Fibroblast of peridontal ligament (primary cell): Measurements from ENCODE around the gene LMX1B.
"Not testable (repeated sequence)": the region's sequence is repeated elsewhere in the genome, so short reads cannot be mapped to it uniquely, and the experiment has no call there.

Source experiments
- DNase-seq: peaks from one replicate; pipeline ENCODE4 v3.0.0-alpha.2; 2010; ENCODE audit errors: extremely low read depth

Gene LMX1B

GRCh38 chr9:126633881-126634558, 20.3 kb downstream of the LMX1B start:
- no peak for DNase-seq

GRCh38 chr9:126635061-126635460, 21.3 kb downstream of the LMX1B start:
- no peak for DNase-seq

GRCh38 chr9:126635661-126636439, 22.1 kb downstream of the LMX1B start:
- DNase-seq: no peak

GRCh38 chr9:126636983-126637798, 23.5 kb downstream of the LMX1B start:
- DNase-seq: no peak

- no peak for DNase-seq
Observed at GRCh38 chr9:126638571-126639132, 24.9 kb downstream of the LMX1B start.

- no peak for DNase-seq
Observed at GRCh38 chr9:126639318-126640000, 25.7 kb downstream of the LMX1B start.

GRCh38 chr9:126641118-126641851, 27.6 kb downstream of the LMX1B start:
- DNase-seq: no peak

GRCh38 chr9:126642010-126642744, 28.4 kb downstream of the LMX1B start:
- no peak for DNase-seq

- no peak for DNase-seq
Observed at GRCh38 chr9:126642839-126643238, 29.1 kb downstream of the LMX1B start.

GRCh38 chr9:126643945-126644527, 30.3 kb downstream of the LMX1B start:
- DNase-seq: no peak

GRCh38 chr9:126646162-126646561, 32.4 kb downstream of the LMX1B start:
- no peak for DNase-seq

GRCh38 chr9:126647585-126648411, 34.1 kb downstream of the LMX1B start:
- DNase-seq: no peak

GRCh38 chr9:126649477-126649876, 35.7 kb downstream of the LMX1B start:
- DNase-seq: no peak

- DNase-seq: no peak
Observed at GRCh38 chr9:126650404-126651341, 36.9 kb downstream of the LMX1B start.

GRCh38 chr9:126652140-126652582, 38.4 kb downstream of the LMX1B start:
- no peak for DNase-seq

GRCh38 chr9:126654124-126654523, 40.4 kb downstream of the LMX1B start:
- no peak for DNase-seq

- not testable (repeated sequence) for DNase-seq
Observed at GRCh38 chr9:126656214-126656613, 42.5 kb downstream of the LMX1B start.
